ENCODE results near the gene SERPINA4. TPM values are rescaled to one million over a fixed set of nuclear protein-coding genes. Genes with fewer than 3 reads are reported as not detected.

The SERPINA4 gene
- total RNA-seq (not detected in 2 replicates), polyA plus RNA-seq (not detected in 2 replicates), polyA minus RNA-seq (ENCODE audit: low replicate concordance) (not detected in 2 replicates)
- polyA plus RNA-seq (2012): not detected in 2 replicates

- no peak for DNase-seq (ENCODE audit: low read depth in 2 of 2)
- Histone ChIP-seq H3K79me2 (ENCODE audit: control insufficient read depth, insufficient read depth, low read length) (no peaks in the 10 kb centered on the region), H3K27me3 (ENCODE audit: control insufficient read depth, insufficient read depth, low read length) (no peaks in the 10 kb centered on the region), H3K4me1 (ENCODE audit: control insufficient read depth, extremely low read depth, insufficient read depth, low read length) (no peaks in the 10 kb centered on the region), H2AFZ (ENCODE audit: low read length) (no peak within 1 kb of the TSS), H3K27ac (ENCODE audit: insufficient read depth, low read length) (no peak within 1 kb of the TSS), H3K36me3 (ENCODE audit: control insufficient read depth, insufficient read depth, low read length) (no peaks in the 10 kb centered on the region), H3K4me3 (replicated peaks in 1 of 4; ENCODE audit: control extremely low read depth in 1 of 4, insufficient read depth in 1 of 4, low read depth in 3 of 4, low read length in 4 of 4) (no peak within 1 kb of the TSS), H3K9ac (ENCODE audit: insufficient read depth, low read length) (no peak within 1 kb of the TSS), H3K9me3 (ENCODE audit: control insufficient read depth, insufficient read depth, low read depth, low read length) (no peaks in the 10 kb centered on the region), H4K20me1 (ENCODE audit: control insufficient read depth, extremely low read depth, insufficient read depth, low read length) (no peaks in the 10 kb centered on the region), H3K4me2 (ENCODE audit: extremely low read depth, insufficient read depth, low read length) (no peak within 1 kb of the TSS)
- TF ChIP-seq CTCF (conservative IDR thresholded peaks at IDR 0.05 in 1 of 2, IDR thresholded peaks at IDR 0.05 in 1 of 2; ENCODE audit: low read depth in 1 of 2, low read length in 2 of 2) (no peak), EZH2 (IDR thresholded peaks at IDR 0.05; ENCODE audit: low read length, missing control alignments) (no peak)
Observed at GRCh38 chr14:94560751-94561655, at the start of gene SERPINA4. Gene SERPINA4, plus strand, starts transcription at chr14:94561442. Its CDS starts 2,041 bp downstream, at chr14:94563483.

GRCh38 chr14:94514351-94514750, 46.9 kb upstream of the SERPINA4 start:
- Histone ChIP-seq H3K79me2 (ENCODE audit: control insufficient read depth, insufficient read depth, low read length) (no peaks in the 10 kb centered on the region), H2AFZ (ENCODE audit: low read length) (no peak overlapping the region), H3K27ac (ENCODE audit: insufficient read depth, low read length) (no peak overlapping the region), H3K36me3 (ENCODE audit: control insufficient read depth, insufficient read depth, low read length) (no peaks in the 10 kb centered on the region), H3K4me1 (ENCODE audit: control insufficient read depth, extremely low read depth, insufficient read depth, low read length) (no peaks in the 10 kb centered on the region), H3K27me3 (ENCODE audit: control insufficient read depth, insufficient read depth, low read length) (no peaks in the 10 kb centered on the region), H3K9me3 (ENCODE audit: control insufficient read depth, insufficient read depth, low read depth, low read length) (no peaks in the 10 kb centered on the region), H3K4me2 (ENCODE audit: extremely low read depth, insufficient read depth, low read length) (no peak overlapping the region), H3K4me3 (replicated peaks in 1 of 4; ENCODE audit: control extremely low read depth in 1 of 4, insufficient read depth in 1 of 4, low read depth in 3 of 4, low read length in 4 of 4) (no peak overlapping the region), H4K20me1 (ENCODE audit: control insufficient read depth, extremely low read depth, insufficient read depth, low read length) (no peaks in the 10 kb centered on the region), H3K9ac (ENCODE audit: insufficient read depth, low read length) (no peak overlapping the region)
- TF ChIP-seq CTCF (conservative IDR thresholded peaks at IDR 0.05 in 1 of 2, IDR thresholded peaks at IDR 0.05 in 1 of 2; ENCODE audit: low read depth in 1 of 2, low read length in 2 of 2): no peak
- TF ChIP-seq EZH2 (IDR thresholded peaks at IDR 0.05; ENCODE audit: low read length, missing control alignments): no peak
- no peak for DNase-seq (ENCODE audit: low read depth in 2 of 2)

GRCh38 chr14:94515426-94515825, 45.8 kb upstream of the SERPINA4 start:
- H3K27ac ChIP-seq (ENCODE audit: insufficient read depth, low read length): no peak overlapping the region
- H3K4me2 ChIP-seq (ENCODE audit: extremely low read depth, insufficient read depth, low read length): no peak overlapping the region
- no peaks in the 10 kb centered on the region for H3K4me1 ChIP-seq (ENCODE audit: control insufficient read depth, extremely low read depth, insufficient read depth, low read length)
- H2AFZ ChIP-seq (ENCODE audit: low read length): no peak overlapping the region
- TF ChIP-seq CTCF (conservative IDR thresholded peaks at IDR 0.05 in 1 of 2, IDR thresholded peaks at IDR 0.05 in 1 of 2; ENCODE audit: low read depth in 1 of 2, low read length in 2 of 2) (no peak), EZH2 (IDR thresholded peaks at IDR 0.05; ENCODE audit: low read length, missing control alignments) (no peak)
- DNase-seq (ENCODE audit: low read depth in 2 of 2): no peak
- H3K9ac ChIP-seq (ENCODE audit: insufficient read depth, low read length): no peak overlapping the region
- H4K20me1 ChIP-seq (ENCODE audit: control insufficient read depth, extremely low read depth, insufficient read depth, low read length): no peaks in the 10 kb centered on the region
- no peaks in the 10 kb centered on the region for H3K9me3 ChIP-seq (ENCODE audit: control insufficient read depth, insufficient read depth, low read depth, low read length)
- no peaks in the 10 kb centered on the region for H3K36me3 ChIP-seq (ENCODE audit: control insufficient read depth, insufficient read depth, low read length)
- H3K27me3 ChIP-seq (ENCODE audit: control insufficient read depth, insufficient read depth, low read length): no peaks in the 10 kb centered on the region
- H3K79me2 ChIP-seq (ENCODE audit: control insufficient read depth, insufficient read depth, low read length): no peaks in the 10 kb centered on the region
- H3K4me3 ChIP-seq (replicated peaks in 1 of 4; ENCODE audit: control extremely low read depth in 1 of 4, insufficient read depth in 1 of 4, low read depth in 3 of 4, low read length in 4 of 4): no peak overlapping the region

All from fibroblast of lung (primary cell).